ENCODE results near the gene SEC61B. TPM values are rescaled to one million over a fixed set of nuclear protein-coding genes. Genes with fewer than 3 reads are reported as not detected.

Gene SEC61B
- total and polyA plus RNA-seq, 9 of the 15 experiments (the other 6 are each of a cell fraction or from before 2014, with no cell fraction given), result 57.8 to 262 (median 172) TPM

DNA sequence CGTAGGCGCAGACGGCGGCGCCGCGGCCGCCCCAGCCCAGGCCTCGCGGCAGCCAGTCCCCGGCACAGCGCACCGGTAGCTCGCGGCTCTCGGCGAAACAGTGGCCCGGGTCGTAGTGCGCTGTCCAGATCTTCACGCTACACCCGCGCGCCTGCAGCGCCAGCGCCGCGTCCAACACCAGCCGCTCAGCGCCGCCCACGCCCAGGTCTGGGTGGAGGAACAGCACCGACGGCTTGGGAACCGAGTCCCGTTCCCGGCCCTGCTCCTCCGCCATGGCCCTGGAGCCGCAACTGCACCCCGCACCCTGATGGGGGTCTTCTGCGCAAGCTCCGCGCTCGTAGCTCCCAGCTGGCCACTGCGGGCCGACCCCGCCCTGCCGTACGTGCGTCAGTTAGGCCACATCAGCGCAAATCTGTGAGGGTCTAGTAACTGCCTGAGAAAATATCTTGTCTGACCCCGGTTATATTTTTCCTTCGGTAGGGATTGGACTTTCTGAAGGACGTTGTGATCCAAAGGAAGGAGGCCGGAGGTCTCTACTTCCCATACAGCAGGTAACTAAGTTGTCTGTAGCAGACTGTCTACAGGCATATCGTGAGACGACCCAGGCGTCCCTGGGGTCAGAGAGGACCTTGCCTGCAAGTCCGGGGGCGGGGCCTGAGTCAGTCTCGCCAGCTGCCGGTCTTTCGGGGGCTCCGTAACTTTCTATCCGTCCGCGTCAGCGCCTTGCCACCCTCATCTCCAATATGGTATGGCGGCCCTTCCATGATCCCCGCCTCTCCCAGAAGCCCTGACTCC, at the start of gene SEC61B, which contains the start of gene ALG2 (continued):
- TF ChIP-seq, protein P1, sequence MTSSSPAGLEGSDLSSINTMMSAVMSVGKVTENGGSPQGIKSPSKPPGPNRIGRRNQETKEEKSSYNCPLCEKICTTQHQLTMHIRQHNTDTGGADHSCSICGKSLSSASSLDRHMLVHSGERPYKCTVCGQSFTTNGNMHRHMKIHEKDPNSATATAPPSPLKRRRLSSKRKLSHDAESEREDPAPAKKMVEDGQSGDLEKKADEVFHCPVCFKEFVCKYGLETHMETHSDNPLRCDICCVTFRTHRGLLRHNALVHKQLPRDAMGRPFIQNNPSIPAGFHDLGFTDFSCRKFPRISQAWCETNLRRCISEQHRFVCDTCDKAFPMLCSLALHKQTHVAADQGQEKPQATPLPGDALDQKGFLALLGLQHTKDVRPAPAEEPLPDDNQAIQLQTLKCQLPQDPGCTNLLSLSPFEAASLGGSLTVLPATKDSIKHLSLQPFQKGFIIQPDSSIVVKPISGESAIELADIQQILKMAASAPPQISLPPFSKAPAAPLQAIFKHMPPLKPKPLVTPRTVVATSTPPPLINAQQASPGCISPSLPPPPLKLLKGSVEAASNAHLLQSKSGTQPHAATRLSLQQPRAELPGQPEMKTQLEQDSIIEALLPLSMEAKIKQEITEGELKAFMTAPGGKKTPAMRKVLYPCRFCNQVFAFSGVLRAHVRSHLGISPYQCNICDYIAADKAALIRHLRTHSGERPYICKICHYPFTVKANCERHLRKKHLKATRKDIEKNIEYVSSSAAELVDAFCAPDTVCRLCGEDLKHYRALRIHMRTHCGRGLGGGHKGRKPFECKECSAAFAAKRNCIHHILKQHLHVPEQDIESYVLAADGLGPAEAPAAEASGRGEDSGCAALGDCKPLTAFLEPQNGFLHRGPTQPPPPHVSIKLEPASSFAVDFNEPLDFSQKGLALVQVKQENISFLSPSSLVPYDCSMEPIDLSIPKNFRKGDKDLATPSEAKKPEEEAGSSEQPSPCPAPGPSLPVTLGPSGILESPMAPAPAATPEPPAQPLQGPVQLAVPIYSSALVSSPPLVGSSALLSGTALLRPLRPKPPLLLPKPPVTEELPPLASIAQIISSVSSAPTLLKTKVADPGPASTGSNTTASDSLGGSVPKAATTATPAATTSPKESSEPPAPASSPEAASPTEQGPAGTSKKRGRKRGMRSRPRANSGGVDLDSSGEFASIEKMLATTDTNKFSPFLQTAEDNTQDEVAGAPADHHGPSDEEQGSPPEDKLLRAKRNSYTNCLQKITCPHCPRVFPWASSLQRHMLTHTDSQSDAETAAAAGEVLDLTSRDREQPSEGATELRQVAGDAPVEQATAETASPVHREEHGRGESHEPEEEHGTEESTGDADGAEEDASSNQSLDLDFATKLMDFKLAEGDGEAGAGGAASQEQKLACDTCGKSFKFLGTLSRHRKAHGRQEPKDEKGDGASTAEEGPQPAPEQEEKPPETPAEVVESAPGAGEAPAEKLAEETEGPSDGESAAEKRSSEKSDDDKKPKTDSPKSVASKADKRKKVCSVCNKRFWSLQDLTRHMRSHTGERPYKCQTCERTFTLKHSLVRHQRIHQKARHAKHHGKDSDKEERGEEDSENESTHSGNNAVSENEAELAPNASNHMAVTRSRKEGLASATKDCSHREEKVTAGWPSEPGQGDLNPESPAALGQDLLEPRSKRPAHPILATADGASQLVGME (CRISPR knock-in tag; IDR thresholded peaks at IDR 0.05), result no peak
- peak; percentile 53 for TF ChIP-seq CREB1 (IDR thresholded peaks at IDR 0.05)
- peak; percentile 20; the same call in 1 of the 2 replicates for TF ChIP-seq CREB1 (CRISPR knock-in tag; IDR thresholded peaks at IDR 0.05)
- TF ChIP-seq, protein P2, sequence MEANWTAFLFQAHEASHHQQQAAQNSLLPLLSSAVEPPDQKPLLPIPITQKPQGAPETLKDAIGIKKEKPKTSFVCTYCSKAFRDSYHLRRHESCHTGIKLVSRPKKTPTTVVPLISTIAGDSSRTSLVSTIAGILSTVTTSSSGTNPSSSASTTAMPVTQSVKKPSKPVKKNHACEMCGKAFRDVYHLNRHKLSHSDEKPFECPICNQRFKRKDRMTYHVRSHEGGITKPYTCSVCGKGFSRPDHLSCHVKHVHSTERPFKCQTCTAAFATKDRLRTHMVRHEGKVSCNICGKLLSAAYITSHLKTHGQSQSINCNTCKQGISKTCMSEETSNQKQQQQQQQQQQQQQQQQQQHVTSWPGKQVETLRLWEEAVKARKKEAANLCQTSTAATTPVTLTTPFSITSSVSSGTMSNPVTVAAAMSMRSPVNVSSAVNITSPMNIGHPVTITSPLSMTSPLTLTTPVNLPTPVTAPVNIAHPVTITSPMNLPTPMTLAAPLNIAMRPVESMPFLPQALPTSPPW (CRISPR knock-in tag; IDR thresholded peaks at IDR 0.05), result peak; percentile 74
- no peak for TF ChIP-seq JUNB (CRISPR knock-in tag; conservative IDR thresholded peaks at IDR 0.05)
- peak; percentile 88 for TF ChIP-seq CREM (IDR thresholded peaks at IDR 0.05; ENCODE audit: low read depth)
- TF ChIP-seq MEF2A (IDR thresholded peaks at IDR 0.05; ENCODE audit: control insufficient read depth, low read depth, low read length), result no peak
- no peak for TF ChIP-seq SPI1 (IDR thresholded peaks at IDR 0.05; ENCODE audit: borderline replicate concordance, low read depth, low read length)
- TF ChIP-seq EZH2 (IDR thresholded peaks at IDR 0.05; ENCODE audit: borderline replicate concordance, low read depth, low read length), result no peak
- TF ChIP-seq ZNF707 (CRISPR knock-in tag; conservative IDR thresholded peaks at IDR 0.05), result no peak
- TF ChIP-seq, protein P3, sequence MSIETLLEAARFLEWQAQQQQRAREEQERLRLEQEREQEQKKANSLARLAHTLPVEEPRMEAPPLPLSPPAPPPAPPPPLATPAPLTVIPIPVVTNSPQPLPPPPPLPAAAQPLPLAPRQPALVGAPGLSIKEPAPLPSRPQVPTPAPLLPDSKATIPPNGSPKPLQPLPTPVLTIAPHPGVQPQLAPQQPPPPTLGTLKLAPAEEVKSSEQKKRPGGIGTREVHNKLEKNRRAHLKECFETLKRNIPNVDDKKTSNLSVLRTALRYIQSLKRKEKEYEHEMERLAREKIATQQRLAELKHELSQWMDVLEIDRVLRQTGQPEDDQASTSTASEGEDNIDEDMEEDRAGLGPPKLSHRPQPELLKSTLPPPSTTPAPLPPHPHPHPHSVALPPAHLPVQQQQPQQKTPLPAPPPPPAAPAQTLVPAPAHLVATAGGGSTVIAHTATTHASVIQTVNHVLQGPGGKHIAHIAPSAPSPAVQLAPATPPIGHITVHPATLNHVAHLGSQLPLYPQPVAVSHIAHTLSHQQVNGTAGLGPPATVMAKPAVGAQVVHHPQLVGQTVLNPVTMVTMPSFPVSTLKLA (conservative IDR thresholded peaks at IDR 0.05), result peak; percentile 79 to 83
- TF ChIP-seq SAP30 (IDR thresholded peaks at IDR 0.05; ENCODE audit: borderline replicate concordance, insufficient read depth, low read depth, low read length, poor library complexity, severe bottlenecking), result peak; percentile 67
- TF ChIP-seq ZNF23 (CRISPR knock-in tag; IDR thresholded peaks at IDR 0.05), result no peak
- TF ChIP-seq, protein P4, sequence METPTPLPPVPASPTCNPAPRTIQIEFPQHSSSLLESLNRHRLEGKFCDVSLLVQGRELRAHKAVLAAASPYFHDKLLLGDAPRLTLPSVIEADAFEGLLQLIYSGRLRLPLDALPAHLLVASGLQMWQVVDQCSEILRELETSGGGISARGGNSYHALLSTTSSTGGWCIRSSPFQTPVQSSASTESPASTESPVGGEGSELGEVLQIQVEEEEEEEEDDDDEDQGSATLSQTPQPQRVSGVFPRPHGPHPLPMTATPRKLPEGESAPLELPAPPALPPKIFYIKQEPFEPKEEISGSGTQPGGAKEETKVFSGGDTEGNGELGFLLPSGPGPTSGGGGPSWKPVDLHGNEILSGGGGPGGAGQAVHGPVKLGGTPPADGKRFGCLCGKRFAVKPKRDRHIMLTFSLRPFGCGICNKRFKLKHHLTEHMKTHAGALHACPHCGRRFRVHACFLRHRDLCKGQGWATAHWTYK (CRISPR knock-in tag; IDR thresholded peaks at IDR 0.05), result 0 out of 2 replicates have a peak, but pooled peaks have one; percentile 44
- peak; percentile 91 for TF ChIP-seq KLF6 (CRISPR knock-in tag; IDR thresholded peaks at IDR 0.05; ENCODE audit: borderline replicate concordance)
- TF ChIP-seq ZNF384 (IDR thresholded peaks at IDR 0.05; ENCODE audit: low read depth, low read length), result no peak
- TF ChIP-seq NEUROD1 (IDR thresholded peaks at IDR 0.05; ENCODE audit: borderline replicate concordance, low read depth, low read length, partially characterized antibody), result peak; percentile 90
